SK-N-MC (cell line): ENCODE measurements around the gene PCCA.

ENCODE experiments used
- EZH2 ChIP-seq: fragments of 200-600 bp; sonication (generic); IDR thresholded peaks from one replicate; pipeline ENCODE4 v1.6.1; 2017; ENCODE audit warnings: antibody characterized with exemption
- POLR2AphosphoS5 ChIP-seq: IDR thresholded peaks from 2 replicates; pipeline ENCODE4 v1.6.1; 2012; ENCODE audit warnings: mild to moderate bottlenecking, low read depth, low read length, borderline replicate concordance

DNA sequence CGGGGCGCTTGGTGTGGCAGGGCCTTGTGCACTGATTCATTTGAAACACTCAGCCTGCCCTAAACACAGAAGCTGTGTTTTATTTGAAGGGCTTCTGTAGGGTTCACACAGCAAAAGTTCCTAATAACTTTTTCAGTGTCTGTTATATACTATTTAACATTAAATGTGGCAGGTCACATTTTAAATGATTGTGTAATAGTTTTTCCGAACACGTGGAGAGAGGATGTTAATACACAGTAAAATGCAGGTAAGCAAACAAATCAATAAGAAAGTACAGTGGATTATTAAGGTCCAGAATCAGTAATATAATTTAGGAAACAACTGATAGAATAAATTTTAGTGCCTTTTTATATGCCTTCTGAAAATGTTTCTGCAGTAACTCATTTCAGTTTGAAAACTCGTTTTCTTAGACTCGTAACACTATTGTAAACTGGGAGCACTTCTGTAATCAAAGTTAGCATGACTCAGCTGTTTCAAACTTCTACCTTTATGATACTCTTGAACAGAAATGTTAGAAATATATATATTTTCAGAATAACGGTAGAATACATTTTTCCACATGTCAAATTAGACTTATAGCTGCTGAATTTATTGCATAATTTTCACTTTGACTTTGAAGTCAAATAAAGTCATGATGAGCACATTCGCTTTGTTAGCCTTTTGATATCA, 429.6 kb downstream of the PCCA start:
- TF ChIP-seq POLR2AphosphoS5 = no peak
- TF ChIP-seq EZH2 = no peak
